Kidney glomerular epithelial cell (primary cell): Measurements from ENCODE around the gene LCE1F.

Experiments
- DNase-seq: peaks from one replicate; lab custom pipeline; 2025; lab: John Stamatoyannopoulos, UW

The LCE1F gene

DNA sequence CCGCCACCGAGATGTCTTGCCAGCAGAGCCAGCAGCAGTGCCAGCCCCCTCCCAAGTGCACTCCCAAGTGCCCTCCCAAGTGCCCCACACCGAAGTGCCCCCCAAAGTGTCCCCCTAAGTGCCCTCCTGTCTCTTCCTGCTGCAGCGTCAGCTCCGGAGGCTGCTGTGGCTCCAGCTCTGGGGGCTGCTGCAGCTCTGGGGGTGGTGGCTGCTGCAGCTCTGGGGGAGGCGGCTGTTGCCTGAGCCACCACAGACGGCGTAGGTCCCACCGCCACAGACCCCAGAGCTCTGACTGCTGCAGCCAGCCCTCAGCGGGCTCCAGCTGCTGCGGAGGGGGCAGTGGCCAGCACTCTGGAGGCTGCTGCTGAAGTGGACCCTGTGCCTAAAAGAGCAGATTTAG lies 1.4 kb downstream of the LCE1F start:
- no peak for DNase-seq

DNA sequence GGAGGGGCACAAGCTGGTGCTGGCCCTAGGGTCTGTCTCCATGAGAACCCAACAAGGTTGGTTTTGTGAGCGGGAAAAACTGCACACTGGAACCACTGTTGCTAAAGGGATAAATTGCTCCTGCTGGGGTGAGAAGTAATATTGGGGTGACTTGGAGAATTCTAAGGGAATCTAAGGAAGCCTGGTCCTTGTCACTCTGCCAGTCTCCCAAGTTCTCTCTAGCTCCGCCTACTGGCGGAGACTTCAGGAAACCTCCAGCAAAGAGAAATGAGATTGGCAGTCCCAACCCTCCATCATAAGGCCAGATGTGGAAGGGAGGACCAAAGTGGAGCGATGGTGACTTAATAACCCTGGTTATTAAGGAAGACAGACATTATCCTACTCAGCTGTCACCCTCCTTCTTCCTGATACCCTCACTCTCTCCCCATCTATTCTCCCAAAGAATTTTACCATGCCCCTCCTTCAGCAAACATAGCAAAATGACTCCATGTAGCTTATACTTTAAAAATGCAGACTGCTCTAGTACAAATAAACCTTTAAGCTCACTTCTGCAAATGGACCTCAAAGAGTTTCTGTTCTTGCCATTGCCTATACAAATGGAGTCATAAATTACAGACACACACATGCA lies 2.7 kb downstream of the LCE1F start:
- DNase-seq = no peak

- no peak for DNase-seq
These were observed 8.2 kb downstream of the LCE1F start for GRCh38 chr1:152783095-152783494.

- DNase-seq = no peak
These were observed 11.1 kb downstream of the LCE1F start, which contains the start of gene LCE1E for GRCh38 chr1:152786077-152786476. LCE1E (plus strand) TSS chr1:152786257; CDS start chr1:152787300, 1,043 bp downstream.

DNA sequence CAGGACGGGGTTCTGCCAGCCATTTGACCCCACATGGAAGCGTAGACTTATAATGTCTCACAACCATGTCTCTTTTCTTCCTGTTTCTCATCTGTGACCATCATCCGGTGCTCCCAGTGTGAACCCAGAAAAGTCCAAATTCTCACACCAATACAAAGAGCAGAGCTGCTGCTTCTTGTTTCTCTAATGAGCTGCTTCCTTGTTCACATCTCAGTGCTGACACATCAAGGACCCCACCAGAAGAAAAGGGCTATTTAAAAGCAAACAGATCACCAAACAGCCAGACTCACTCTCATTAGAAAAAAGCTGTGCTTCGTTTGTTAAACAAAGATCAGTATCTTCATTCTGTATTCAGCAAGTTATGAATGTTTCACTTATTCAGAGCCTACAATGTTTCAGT lies 20.7 kb downstream of the LCE1F start:
- DNase-seq = no peak

- DNase-seq = no peak
These were observed 21.5 kb downstream of the LCE1F start, which contains the start of gene LCE1D for GRCh38 chr1:152796421-152796820. LCE1D (plus strand) TSS chr1:152796721; CDS start chr1:152797795, 1,074 bp downstream.

GRCh38 chr1:152801333-152801732 lies 26.4 kb downstream of the LCE1F start:
- DNase-seq = no peak

- DNase-seq = no peak
These were observed 31.6 kb downstream of the LCE1F start, which contains the start of gene LCE1C for GRCh38 chr1:152806576-152806975. LCE1C (minus strand) TSS chr1:152806651; CDS start chr1:152805478, 1,173 bp downstream.

- DNase-seq = no peak
These were observed 36.1 kb downstream of the LCE1F start for GRCh38 chr1:152811050-152811449.

- DNase-seq = no peak
These were observed 36.7 kb downstream of the LCE1F start, which contains the start of gene LCE1B for GRCh38 chr1:152811671-152812070. LCE1B (plus strand) TSS chr1:152811971; CDS start chr1:152812447, 476 bp downstream.

DNA sequence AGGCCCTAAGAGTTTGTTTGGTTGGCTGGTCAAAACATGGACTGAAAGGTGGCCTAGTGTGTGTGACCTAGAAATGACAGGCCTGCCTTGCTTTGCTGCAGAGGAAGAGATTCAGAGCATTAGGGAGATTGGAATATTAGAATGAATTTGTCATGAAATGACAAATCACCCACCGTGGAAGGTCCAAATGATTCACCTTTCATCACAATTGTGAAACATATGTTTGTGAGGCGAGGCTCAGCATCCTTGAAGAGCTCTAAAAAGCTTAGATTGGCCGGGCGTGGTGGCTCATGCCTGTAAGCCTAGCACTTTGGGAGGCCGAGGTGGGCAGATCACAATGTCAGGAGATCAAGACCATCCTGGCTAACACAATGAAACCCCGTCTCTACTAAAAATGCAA lies 42.4 kb downstream of the LCE1F start:
- DNase-seq = no peak

DNA sequence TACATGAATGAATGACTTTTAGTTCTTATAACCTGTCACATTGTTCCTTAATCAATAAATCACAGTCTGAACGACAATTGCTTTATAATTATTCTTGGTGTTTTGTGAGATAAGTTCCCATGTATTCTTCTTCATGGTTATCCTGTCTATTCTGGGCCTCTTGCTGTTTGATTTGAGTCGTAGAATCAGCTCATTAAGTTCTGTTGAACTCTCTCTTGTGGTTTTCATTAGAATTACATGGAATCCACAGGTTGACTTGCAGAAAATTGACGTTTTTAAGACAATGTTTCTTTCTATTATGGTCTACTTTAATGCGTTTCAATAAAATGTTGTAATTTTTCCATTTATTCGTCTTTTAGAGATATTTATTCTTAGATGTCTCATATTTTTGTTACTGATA lies 48.4 kb downstream of the LCE1F start:
- no peak for DNase-seq

DNA sequence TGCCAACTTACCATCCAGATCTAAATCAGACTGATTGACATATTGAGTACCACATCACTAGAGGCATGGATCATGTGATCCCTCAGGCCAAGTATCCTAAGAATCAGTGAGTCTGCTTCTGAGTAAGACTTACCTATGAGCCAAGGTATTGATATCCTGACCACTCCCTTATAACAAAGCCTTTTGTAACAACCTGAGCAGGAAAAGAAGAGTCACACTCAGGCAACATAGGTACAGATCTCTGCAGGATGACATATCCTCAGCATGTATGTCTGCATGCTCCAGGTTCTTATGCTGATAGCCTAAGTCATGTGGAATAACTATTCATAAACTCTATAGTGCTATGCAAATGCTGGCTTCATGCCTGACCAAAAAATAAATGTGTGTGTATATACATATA lies 50.0 kb downstream of the LCE1F start:
- no peak for DNase-seq
